HepG2 (cell line): ENCODE measurements around the gene CEBPB. TPM values are rescaled to one million over a fixed set of nuclear protein-coding genes. Genes with fewer than 3 reads are reported as not detected.

Source experiments
- ARID2 ChIP-seq: sonication (generic); formaldehyde crosslinking; IDR thresholded peaks from 2 replicates; pipeline ENCODE4 v1.8.1; 2022; ENCODE audit warnings: mild to moderate bottlenecking, missing genetic modification reagents, borderline replicate concordance
- ATF3 ChIP-seq: sonication (generic); formaldehyde crosslinking; IDR thresholded peaks from 2 replicates; pipeline ENCODE4 v1.4.0; 2020; ENCODE audit warnings: missing genetic modification reagents
- DRAP1 ChIP-seq: IDR thresholded peaks from 2 replicates; pipeline ENCODE4 v1.6.1; 2016; ENCODE audit warnings: missing genetic modification reagents, missing compliant biosample characterization
- GABPA ChIP-seq, 2 experiments: IDR thresholded peaks; 2 replicates each; pipeline ENCODE4 v1.6.1; 2011 to 2016; ENCODE audit warnings: low read depth in 2 of 2, low read length in 1 of 2, missing biosample characterization in 1 of 2, missing genetic modification characterization in 1 of 2
- HDAC1 ChIP-seq: sonication (generic); formaldehyde crosslinking; IDR thresholded peaks from 2 replicates; pipeline ENCODE4 v1.5.1; 2020; ENCODE audit warnings: mild to moderate bottlenecking, missing genetic modification reagents
- KAT2B ChIP-seq: fragments of 150-350 bp; IDR thresholded peaks from 2 replicates; pipeline ENCODE4 v1.6.1; 2014; ENCODE audit warnings: low read depth, low read length, borderline replicate concordance
- MAZ ChIP-seq, 2 experiments: sonication (generic) in 1 of 2; formaldehyde crosslinking in 1 of 2; IDR thresholded peaks; 2 replicates each; pipeline versions ENCODE4 v1.5.0 to v1.6.1; 2012 to 2020; ENCODE audit warnings: low read depth in 2 of 2, mild to moderate bottlenecking in 2 of 2, borderline replicate concordance in 1 of 2, improper control_type of control experiment in 1 of 2, low read length in 1 of 2, missing genetic modification reagents in 1 of 2, moderate library complexity in 1 of 2
- NR2F1 ChIP-seq, 2 experiments: fragments of 450-650 bp in 1 of 2; formaldehyde crosslinking in 1 of 2; IDR thresholded peaks; 2 replicates each; pipeline versions ENCODE4 v1.5.0 to v1.6.1; 2016 to 2020; ENCODE audit warnings: mild to moderate bottlenecking in 1 of 2, missing compliant biosample characterization in 1 of 2, missing genetic modification reagents in 1 of 2, moderate library complexity in 1 of 2
- PRMT3 ChIP-seq: sonication (generic); formaldehyde crosslinking; IDR thresholded peaks from 2 replicates; pipeline ENCODE4 v1.8.1; 2022; ENCODE audit warnings: low read depth, mild to moderate bottlenecking, moderate library complexity, missing genetic modification reagents, borderline replicate concordance
- SIX1 ChIP-seq: sonication (generic); formaldehyde crosslinking; IDR thresholded peaks from 2 replicates; pipeline ENCODE4 v1.4.0; 2020; ENCODE audit warnings: missing genetic modification reagents, borderline replicate concordance
- SIX4 ChIP-seq: sonication (generic); formaldehyde crosslinking; IDR thresholded peaks from 2 replicates; pipeline ENCODE4 v1.4.0; 2020; ENCODE audit warnings: missing genetic modification reagents
- SP4 ChIP-seq: sonication (generic); formaldehyde crosslinking; IDR thresholded peaks from 2 replicates; pipeline ENCODE4 v1.8.1; 2023; ENCODE audit warnings: mild to moderate bottlenecking, missing genetic modification reagents
- SYNCRIP ChIP-seq: fragments of 200-400 bp; formaldehyde crosslinking; IDR thresholded peaks from 2 replicates; pipeline ENCODE4 v1.6.1; 2018; ENCODE audit warnings: mild to moderate bottlenecking, low read depth, low read length; ENCODE audit not compliant: insufficient read depth
- ZFY ChIP-seq: sonication (generic); formaldehyde crosslinking; IDR thresholded peaks from 2 replicates; pipeline ENCODE4 v1.4.0; 2020; ENCODE audit warnings: missing genetic modification reagents
- ZMYM3 ChIP-seq: sonication (generic); formaldehyde crosslinking; IDR thresholded peaks from 2 replicates; pipeline ENCODE4 v1.5.1; 2020; ENCODE audit warnings: mild to moderate bottlenecking, missing genetic modification reagents
- ZNF101 ChIP-seq: sonication (generic); formaldehyde crosslinking; IDR thresholded peaks from 2 replicates; pipeline ENCODE4 v1.4.0; 2020; ENCODE audit warnings: mild to moderate bottlenecking, low read depth, missing genetic modification reagents, borderline replicate concordance
- ZNF557 ChIP-seq: sonication (generic); formaldehyde crosslinking; IDR thresholded peaks from 2 replicates; pipeline ENCODE4 v1.4.0; 2020; ENCODE audit warnings: missing genetic modification reagents
- polyA plus RNA-seq, 8 experiments: library from polyadenylated mRNA; depleted of rRNA in 3 of 8; stranded (reverse) in 7 of 8; unstranded in 1 of 8; fragments of >200 nt; fragmentation: Illumina TruSeq in 4 of 8; extraction: Trizol in 4 of 8; gene quantifications; 2 replicates each; pipeline versions ENCODE4 v1.2.1 to v1.2.3, GENCODE V29; 2011 to 2016; ENCODE audit warnings: low read depth in 4 of 8, missing spikeins in 1 of 8, mixed read lengths in 1 of 8; ENCODE audit not compliant: insufficient read depth in 1 of 8
- total RNA-seq, 5 experiments: library from RNA; depleted of rRNA; stranded (reverse); fragments of >200 nt; fragmentation: Illumina TruSeq; extraction: Trizol; gene quantifications; 2 replicates each; pipeline ENCODE4 v1.2.3, GENCODE V29; 2016; ENCODE audit warnings: low read depth in 1 of 5
- TF ChIP-seq, protein P1 (sequence below): sonication (generic); formaldehyde crosslinking; IDR thresholded peaks from 2 replicates; pipeline ENCODE4 v1.5.0; 2020; ENCODE audit warnings: missing genetic modification reagents
- TF ChIP-seq, protein P2 (sequence below): sonication (generic); formaldehyde crosslinking; conservative IDR thresholded peaks from 2 replicates; pipeline ENCODE4 v1.8.0; 2022; ENCODE audit warnings: mild to moderate bottlenecking, moderate library complexity, missing genetic modification reagents
- TF ChIP-seq, protein P3 (sequence below): sonication (generic); formaldehyde crosslinking; IDR thresholded peaks from 2 replicates; pipeline ENCODE4 v1.5.1; 2020; ENCODE audit warnings: mild to moderate bottlenecking, missing genetic modification reagents, moderate library complexity

Gene CEBPB
- total and polyA plus RNA-seq, 2 of the 13 experiments (the other 11 are each of a cell fraction or from before 2014, with no cell fraction given), result 18.5 to 28.2 TPM

DNA sequence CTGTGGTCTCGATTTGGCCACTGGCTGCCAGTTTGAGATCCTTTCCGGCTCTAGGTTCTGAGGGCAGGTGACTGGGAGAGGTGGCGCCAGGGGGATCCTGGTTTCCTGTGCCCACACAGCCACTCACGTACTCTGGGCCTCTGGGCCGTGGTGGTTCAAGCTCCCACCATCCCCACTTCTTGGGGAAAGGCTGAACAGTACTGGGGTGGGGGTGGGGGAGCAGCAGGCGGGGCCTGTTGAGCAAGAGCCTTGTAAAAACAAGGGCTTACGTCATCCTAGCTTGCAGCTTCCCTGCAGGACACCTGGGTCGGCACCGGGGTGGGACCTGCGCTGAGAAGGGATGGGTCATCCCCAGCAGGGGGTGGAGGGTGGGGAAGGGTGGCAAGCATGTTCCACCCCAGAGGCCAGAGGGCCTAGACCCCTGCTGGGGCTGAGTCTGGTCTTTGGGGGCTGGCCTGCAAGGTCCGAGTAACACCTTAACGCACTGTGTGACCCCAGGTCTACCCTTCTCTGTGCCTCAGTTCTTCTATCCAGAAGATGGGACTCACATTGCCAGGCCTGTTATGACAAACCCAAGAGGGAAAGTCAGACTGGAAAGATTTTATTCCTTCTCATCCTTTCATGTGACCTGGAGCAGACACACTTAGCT, 3.1 kb upstream of the CEBPB start (continued):
- 0 out of 2 replicates have a peak, but pooled peaks have one; percentile 30 for TF ChIP-seq DRAP1
- peak; percentile 82 for TF ChIP-seq HDAC1 (CRISPR knock-in tag)
- peak; percentile 96 for TF ChIP-seq ATF3 (CRISPR knock-in tag)
- TF ChIP-seq GABPA (IDR thresholded peaks at IDR 0.05; ENCODE audit: low read depth, low read length), result no peak
- peak; percentile 30; the same call in 1 of the 2 replicates for TF ChIP-seq GABPA (CRISPR knock-in tag; IDR thresholded peaks at IDR 0.05; ENCODE audit: low read depth)
- TF ChIP-seq SP4, result peak; percentile 76
- TF ChIP-seq, protein P1, sequence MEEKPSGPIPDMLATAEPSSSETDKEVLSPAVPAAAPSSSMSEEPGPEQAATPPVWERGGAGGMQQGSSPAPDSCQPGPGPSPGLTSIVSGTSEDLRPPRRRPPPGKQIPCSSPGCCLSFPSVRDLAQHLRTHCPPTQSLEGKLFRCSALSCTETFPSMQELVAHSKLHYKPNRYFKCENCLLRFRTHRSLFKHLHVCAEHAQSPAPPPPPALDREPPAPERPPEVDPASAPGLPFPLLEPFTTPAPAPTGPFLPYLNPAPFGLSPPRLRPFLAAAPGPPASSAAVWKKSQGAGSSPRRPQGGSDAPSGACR (CRISPR knock-in tag), result 0 out of 2 replicates have a peak, but pooled peaks have one; percentile 57
- peak; percentile 51; the same call in 1 of the 2 replicates for TF ChIP-seq ZMYM3 (CRISPR knock-in tag)
- no peak for TF ChIP-seq SYNCRIP
- TF ChIP-seq, protein P2, sequence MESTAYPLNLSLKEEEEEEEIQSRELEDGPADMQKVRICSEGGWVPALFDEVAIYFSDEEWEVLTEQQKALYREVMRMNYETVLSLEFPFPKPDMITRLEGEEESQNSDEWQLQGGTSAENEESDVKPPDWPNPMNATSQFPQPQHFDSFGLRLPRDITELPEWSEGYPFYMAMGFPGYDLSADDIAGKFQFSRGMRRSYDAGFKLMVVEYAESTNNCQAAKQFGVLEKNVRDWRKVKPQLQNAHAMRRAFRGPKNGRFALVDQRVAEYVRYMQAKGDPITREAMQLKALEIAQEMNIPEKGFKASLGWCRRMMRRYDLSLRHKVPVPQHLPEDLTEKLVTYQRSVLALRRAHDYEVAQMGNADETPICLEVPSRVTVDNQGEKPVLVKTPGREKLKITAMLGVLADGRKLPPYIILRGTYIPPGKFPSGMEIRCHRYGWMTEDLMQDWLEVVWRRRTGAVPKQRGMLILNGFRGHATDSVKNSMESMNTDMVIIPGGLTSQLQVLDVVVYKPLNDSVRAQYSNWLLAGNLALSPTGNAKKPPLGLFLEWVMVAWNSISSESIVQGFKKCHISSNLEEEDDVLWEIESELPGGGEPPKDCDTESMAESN (CRISPR knock-in tag), result peak; percentile 74; the same call in 1 of the 2 replicates
- no peak for TF ChIP-seq PRMT3 (CRISPR knock-in tag)
- TF ChIP-seq, protein P3, sequence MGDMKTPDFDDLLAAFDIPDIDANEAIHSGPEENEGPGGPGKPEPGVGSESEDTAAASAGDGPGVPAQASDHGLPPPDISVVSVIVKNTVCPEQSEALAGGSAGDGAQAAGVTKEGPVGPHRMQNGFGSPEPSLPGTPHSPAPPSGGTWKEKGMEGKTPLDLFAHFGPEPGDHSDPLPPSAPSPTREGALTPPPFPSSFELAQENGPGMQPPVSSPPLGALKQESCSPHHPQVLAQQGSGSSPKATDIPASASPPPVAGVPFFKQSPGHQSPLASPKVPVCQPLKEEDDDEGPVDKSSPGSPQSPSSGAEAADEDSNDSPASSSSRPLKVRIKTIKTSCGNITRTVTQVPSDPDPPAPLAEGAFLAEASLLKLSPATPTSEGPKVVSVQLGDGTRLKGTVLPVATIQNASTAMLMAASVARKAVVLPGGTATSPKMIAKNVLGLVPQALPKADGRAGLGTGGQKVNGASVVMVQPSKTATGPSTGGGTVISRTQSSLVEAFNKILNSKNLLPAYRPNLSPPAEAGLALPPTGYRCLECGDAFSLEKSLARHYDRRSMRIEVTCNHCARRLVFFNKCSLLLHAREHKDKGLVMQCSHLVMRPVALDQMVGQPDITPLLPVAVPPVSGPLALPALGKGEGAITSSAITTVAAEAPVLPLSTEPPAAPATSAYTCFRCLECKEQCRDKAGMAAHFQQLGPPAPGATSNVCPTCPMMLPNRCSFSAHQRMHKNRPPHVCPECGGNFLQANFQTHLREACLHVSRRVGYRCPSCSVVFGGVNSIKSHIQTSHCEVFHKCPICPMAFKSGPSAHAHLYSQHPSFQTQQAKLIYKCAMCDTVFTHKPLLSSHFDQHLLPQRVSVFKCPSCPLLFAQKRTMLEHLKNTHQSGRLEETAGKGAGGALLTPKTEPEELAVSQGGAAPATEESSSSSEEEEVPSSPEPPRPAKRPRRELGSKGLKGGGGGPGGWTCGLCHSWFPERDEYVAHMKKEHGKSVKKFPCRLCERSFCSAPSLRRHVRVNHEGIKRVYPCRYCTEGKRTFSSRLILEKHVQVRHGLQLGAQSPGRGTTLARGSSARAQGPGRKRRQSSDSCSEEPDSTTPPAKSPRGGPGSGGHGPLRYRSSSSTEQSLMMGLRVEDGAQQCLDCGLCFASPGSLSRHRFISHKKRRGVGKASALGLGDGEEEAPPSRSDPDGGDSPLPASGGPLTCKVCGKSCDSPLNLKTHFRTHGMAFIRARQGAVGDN (CRISPR knock-in tag), result peak; percentile 93
- no peak for TF ChIP-seq ZNF101 (CRISPR knock-in tag)
- 0 out of 2 replicates have a peak, but pooled peaks have one; percentile 72 for TF ChIP-seq ARID2
- TF ChIP-seq ZFY (CRISPR knock-in tag), result peak; percentile 36; the same call in 1 of the 2 replicates
- TF ChIP-seq KAT2B, result no peak
- TF ChIP-seq NR2F1 (CRISPR knock-in tag; IDR thresholded peaks at IDR 0.05), result no peak; a peak in 1 of 4 replicates
- 0 out of 2 replicates have a peak, but pooled peaks have one; percentile 18 for TF ChIP-seq MAZ (IDR thresholded peaks at IDR 0.05; ENCODE audit: borderline replicate concordance, low read depth, low read length)
- peak; percentile 41; the same call in 1 of the 2 replicates for TF ChIP-seq MAZ (CRISPR knock-in tag; IDR thresholded peaks at IDR 0.05; ENCODE audit: low read depth)
- TF ChIP-seq SIX4 (CRISPR knock-in tag), result no peak
- no peak for TF ChIP-seq SIX1 (CRISPR knock-in tag)
- TF ChIP-seq ZNF557 (CRISPR knock-in tag), result peak; percentile 5; the same call in 1 of the 2 replicates
